Epidermal melanocyte (primary cell): ENCODE results near the gene USP46.

Experiments
- DNase-seq: peaks from one replicate; pipeline ENCODE4 v3.0.0; 2011; ENCODE audit warnings: low spot score; ENCODE audit not compliant: insufficient read length

The USP46 gene

DNA sequence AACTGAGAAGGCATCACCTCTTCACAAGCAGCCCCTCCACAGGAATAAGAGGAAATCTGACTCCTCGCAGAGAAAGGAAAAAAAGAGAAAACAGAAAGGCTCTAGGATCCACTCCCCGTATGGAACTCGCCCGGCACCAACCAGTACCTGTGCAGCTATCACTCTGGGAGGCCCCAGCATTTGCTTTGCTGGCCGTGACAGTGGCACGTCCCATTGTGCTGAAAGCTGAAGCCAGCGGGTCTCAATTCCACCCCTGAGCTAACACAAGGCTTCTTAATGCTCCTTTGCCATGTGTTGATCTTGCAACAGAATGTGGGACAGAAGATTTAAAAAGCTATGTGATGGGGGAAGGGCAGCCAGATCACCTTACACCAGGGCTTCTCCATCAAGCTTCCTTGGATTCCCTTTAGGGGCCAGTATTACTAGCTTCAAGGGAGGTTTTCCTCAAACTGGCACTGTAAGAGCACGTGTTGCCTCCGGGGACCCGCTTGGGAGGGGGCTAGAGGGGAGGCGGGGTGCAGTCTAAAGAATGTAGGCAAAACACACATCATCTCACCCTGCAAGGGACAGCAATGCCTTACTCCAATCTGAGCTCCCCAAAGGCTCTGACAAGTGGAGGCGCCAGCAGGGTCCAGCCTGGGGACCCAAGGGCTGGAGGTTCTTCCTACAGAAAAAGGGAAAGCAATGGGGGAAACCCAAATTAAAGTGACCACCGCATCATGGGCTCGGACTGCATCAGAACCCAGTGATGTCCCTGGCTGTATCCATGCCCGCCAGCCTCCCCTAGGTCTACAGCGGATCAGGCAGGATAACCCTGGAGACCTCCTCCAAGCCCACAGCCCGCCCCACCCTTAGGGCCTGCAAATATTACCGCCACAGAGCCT is 1.2 kb downstream of the USP46 start:
- no peak for DNase-seq

DNA sequence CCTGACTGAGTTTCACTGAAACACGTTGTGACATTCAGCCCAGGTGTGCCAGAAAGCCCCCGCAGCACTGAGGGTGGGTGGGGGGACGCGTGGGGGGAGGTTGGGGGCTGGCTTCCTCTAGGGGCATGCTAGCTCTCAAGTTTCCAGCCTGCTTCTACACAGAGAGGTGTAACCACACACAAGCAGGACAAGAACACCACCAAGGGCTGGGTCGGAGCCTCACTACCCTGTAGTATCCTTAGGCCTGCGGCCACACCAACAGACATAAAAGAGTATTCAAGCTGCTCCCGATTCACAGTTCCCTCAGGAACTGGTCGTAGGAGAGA is 1.8 kb downstream of the USP46 start:
- DNase-seq: no peak

GRCh38 chr4:52655506-52655905 is 3.6 kb downstream of the USP46 start:
- DNase-seq: no peak

DNA sequence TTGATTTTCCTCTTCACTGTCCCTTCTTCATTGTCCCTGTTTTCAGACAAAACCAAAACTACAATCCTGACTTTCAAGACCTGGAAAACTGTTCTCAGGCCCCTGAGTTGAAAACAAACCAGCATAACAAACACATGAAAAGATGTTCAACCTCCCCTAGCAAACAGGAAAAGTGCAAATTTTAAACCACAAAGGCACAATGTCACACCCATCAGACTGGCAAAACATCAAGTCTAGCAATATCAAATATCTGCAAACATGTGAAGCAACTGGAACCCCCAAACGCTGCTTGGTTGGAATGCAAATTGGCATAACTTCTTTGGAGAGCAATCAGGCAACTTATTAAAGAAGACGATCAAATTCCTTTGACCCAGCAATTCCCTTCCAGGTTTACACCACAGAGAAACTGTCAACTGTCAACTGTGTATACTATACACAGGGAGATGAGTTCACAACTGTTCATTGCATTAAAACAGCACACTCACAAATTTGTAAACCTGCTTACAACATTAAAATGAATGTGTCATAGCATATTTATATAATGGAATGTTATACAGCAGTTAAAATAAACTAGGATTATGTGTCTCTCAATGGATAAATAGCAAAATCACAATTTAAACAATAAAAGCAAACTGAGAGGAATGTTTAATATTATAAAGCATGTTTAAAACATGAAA is 7.0 kb downstream of the USP46 start:
- DNase-seq: no peak

GRCh38 chr4:52648836-52649235 is 10.3 kb downstream of the USP46 start:
- no peak for DNase-seq

- no peak for DNase-seq
Measured at GRCh38 chr4:52646741-52647140, 12.4 kb downstream of the USP46 start.

DNA sequence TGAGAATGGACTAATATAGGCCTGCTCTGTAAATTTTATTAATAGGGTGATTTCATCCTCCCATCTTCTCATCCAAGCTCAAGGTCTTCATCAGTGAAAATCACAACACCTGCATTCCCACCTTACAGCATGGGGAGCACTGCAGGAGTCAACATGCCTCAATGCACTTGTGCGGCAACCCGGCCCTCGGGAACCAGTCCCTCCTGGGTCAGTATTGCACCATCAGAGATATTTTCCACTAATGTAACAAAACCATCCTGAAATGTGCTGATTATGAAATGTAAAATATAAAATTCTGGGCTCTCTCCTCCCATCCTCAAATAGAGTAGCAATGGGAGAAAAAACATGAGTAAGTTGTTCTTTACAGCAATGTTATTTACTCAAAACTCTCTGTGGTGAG is 13.0 kb downstream of the USP46 start:
- DNase-seq: no peak

DNA sequence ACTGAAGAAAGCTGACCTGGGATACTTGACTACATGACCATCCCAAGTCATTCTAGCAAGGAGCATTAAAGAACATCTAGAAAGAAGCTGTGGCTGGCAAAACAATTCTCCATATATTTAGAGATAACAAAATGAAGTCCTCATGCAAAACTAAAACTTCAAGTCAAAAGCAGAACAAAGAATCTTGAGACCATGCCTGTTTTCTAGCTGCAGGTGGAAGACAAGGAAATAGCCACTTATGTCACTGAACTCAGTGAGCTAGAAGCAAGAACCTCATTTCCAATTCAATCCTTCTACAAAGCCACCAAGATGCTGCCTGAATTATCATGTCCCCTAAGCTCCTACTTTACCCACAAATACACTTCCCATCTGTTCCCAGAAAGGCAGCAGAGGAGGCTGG is 13.8 kb downstream of the USP46 start:
- DNase-seq: no peak

DNA sequence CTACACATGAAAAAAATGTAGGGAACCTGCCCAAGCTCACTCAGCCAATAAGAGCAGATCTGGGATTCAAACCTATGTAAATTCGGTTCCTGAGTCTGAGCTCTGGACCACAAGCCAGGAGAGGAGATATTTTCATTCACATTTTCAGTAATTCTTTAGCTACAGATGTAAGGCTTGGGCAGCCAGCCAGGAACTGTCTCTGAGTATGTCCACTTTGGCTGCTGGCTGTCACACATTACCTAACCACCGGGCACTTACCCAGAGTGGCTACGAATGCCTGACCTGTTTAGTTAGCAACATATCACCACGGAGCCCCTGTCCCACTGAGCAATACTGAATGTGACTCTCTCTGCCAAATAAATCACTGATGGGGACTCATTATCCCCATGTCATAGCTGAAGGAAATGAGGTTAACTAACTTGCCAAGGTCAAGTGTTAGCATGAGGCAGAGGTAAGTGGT is 15.3 kb downstream of the USP46 start:
- DNase-seq: no peak

- no peak for DNase-seq
Measured at GRCh38 chr4:52643190-52643589, 15.9 kb downstream of the USP46 start.

DNA sequence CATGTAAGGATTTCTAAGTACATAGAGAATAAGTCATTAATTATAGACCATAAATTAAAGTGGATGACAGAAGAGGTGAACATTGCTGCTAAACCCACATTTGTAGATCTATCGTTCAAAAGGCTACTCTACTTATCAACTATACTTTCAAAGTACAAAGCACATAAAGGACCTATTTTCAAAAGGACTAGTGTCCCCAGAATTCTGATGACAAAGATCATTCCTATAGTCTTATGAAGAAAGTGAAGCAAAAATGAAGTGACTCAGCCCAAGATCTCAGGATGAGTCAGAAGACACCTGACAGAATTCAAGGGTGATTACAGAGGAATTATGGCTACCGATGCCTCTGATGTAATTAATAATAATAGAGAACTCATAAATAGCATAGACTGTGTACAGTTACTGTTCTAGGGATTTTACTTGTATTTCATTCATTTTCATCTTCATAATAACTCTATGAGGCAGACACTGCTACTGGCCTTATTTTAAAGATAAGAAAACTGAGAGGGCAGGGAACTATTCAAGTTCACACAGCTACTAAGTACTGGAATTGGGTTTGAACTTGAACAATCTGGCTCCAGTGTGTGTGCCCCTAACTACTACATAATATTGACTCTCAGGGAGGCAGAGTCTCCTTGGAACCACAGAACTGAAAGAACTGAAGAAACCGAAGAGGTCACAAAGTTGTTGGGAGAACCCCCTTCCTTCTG is 17.1 kb downstream of the USP46 start:
- DNase-seq: no peak

DNA sequence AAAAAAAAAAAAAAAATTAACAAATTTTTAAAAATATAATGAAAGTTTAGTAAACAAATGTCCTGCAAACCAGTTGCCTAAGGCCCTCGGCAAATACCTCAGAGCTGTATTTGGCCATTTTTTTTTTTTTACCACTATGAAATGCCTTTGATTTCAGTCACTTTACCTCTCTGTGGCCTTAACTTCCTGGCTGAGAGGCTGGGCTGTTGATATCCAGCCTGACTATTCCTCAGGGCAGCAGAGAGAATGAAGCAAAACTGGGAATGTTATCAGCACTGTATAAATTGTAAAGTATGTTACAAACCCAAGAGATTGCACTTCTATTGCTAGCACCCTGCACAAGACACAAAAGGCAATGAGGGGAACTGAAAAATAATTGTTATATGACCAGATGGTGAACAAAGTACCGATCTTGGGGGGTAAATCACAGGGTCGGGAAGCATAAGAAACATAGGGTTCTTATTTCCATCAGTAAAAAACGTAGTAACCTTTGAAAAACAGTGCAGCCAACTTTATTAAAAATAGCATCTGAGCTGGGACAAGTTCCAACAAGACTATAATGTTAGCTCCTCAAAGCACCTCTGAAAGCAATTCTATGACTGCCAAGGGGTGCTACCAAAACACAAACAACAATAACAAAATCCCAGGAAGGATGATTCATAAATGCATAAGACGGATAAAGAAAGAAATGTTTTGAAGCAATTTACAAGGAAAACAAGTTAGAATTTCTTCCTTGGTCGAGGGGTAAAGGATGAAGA is 18.1 kb downstream of the USP46 start:
- DNase-seq: no peak

- DNase-seq: no peak
Measured at GRCh38 chr4:52638717-52639116, 20.4 kb downstream of the USP46 start.

DNA sequence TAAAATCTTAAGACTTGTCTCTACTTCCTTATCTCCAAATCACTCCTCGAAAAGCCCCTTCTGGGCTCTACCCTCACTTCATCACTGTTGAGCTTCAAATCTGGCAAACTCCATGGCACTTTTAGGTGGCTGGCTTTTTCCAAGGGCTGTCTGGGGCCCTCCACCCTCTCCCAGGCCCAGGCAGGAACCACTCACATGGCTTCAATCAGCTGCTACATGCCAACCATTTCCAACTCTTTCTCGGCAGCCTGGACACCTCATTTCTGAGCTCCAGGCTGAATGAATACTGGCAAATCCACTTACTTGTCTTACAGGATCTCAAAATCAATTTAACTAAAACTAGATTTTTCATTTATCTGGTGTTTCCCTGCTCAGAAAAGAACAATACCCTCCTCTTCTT is 22.0 kb downstream of the USP46 start:
- no peak for DNase-seq

- no peak for DNase-seq
Measured at GRCh38 chr4:52635560-52635959, 23.5 kb downstream of the USP46 start.

DNA sequence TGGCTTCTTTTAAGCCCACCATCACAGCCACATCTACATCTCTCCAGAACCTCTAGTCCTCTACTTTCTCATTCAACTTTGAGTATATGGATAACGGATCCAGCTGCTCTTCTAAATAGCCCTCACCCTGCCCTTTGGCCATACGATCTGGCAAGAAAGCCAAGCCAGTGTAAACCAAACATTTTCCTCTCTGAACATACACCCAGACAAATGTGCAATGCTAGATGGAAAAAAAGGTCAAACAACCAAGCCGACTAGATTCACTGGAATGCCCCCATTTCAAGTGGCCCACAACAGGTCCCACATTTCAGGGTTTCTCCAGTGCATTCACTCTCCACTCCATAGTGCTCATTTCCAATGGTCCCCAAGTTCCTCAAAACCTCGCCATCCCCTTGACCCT is 24.0 kb downstream of the USP46 start:
- no peak for DNase-seq

GRCh38 chr4:52633846-52634245 is 25.3 kb downstream of the USP46 start:
- no peak for DNase-seq

GRCh38 chr4:52628974-52629373 is 30.1 kb downstream of the USP46 start:
- DNase-seq: no peak

GRCh38 chr4:52628543-52628942 is 30.6 kb downstream of the USP46 start:
- DNase-seq: no peak

DNA sequence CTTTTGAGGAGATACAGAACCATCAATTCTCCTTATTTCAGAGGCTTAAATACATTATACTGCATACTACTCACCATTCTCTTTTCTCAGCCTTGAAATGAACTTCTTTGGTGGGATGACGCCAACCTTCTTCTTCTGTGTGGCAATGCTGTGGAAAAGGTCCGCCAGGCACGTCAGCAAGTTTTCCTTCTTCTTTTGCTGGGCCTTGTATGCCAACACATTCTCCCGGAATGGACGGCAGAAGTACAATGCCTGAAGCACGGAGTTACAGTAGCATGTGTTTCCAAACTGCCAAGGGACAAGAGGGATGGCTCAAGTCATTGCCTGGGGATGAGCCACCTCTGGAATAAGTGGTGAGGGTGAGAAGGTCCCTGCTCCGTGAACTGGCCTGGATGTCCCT is 31.2 kb downstream of the USP46 start:
- no peak for DNase-seq

- DNase-seq: no peak
Measured at GRCh38 chr4:52625216-52625615, 33.9 kb downstream of the USP46 start.

DNA sequence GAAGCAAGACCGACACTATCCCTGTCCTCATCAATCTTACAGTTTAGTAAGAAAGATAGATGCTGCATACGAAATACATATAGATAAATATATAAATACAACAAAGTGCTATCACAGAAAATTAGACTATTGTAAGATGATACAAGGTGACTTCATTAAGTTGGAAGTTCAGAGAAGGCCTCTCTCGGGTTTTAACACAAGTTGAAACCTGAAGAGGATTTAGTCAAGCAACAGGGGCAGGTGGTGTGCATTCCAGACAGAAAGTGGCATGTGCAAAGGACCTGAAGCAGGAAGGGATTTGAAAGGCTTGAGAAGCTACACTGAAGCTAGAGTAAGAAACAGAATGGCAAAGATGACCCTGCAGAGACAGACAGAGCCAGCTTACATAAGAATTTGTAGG is 36.5 kb downstream of the USP46 start:
- no peak for DNase-seq
